Neural progenitor cell (in vitro differentiated cells): ENCODE results near the gene INSYN1. TPM values are rescaled to one million over a fixed set of nuclear protein-coding genes. Genes with fewer than 3 reads are reported as not detected.
"Not testable (repeated sequence)": the region's sequence is repeated elsewhere in the genome, so short reads cannot be mapped to it uniquely, and the experiment has no call there.

Experiments
- DNase-seq: peaks from one replicate; pipeline ENCODE4 v3.0.0-alpha.2; 2016; ENCODE audit warnings: low spot score
- H2AFZ ChIP-seq: fragments of 200-600 bp; sonication (generic); replicated peaks from 2 replicates; pipeline ENCODE4 v1.6.1; 2016; ENCODE audit warnings: antibody characterized with exemption
- H3F3A ChIP-seq: fragments of 200-600 bp; sonication (generic); 2 replicates; pipeline ENCODE4 v1.6.1; 2016; ENCODE audit warnings: antibody characterized with exemption, low read depth
- H3K27ac ChIP-seq: fragments of 200-600 bp; sonication (generic); 2 replicates; pipeline ENCODE4 v1.5.1; 2016; ENCODE audit warnings: mild to moderate bottlenecking
- H3K27me3 ChIP-seq: fragments of 200-600 bp; sonication (generic); 2 replicates; pipeline ENCODE4 v1.6.1; 2016; ENCODE audit warnings: mild to moderate bottlenecking, moderate library complexity
- H3K36me3 ChIP-seq: fragments of 200-600 bp; sonication (generic); 2 replicates; pipeline ENCODE4 v1.5.1; 2016
- H3K4me1 ChIP-seq: fragments of 200-600 bp; sonication (generic); 2 replicates; pipeline ENCODE4 v1.6.1; 2016; ENCODE audit warnings: mixed run types
- H3K4me2 ChIP-seq: fragments of 200-600 bp; sonication (generic); 2 replicates; pipeline ENCODE4 v1.6.1; 2016
- H3K4me3 ChIP-seq: fragments of 200-600 bp; sonication (generic); 2 replicates; pipeline ENCODE4 v1.5.1; 2016
- H3K79me2 ChIP-seq: fragments of 200-600 bp; sonication (generic); 2 replicates; pipeline ENCODE4 v1.6.1; 2016; ENCODE audit warnings: low read depth
- H3K9ac ChIP-seq: fragments of 200-600 bp; sonication (generic); 2 replicates; pipeline ENCODE4 v1.6.1; 2016
- H3K9me3 ChIP-seq: fragments of 200-600 bp; sonication (generic); 2 replicates; pipeline ENCODE4 v1.5.1; 2016; ENCODE audit warnings: low read depth
- H4K20me1 ChIP-seq: fragments of 200-600 bp; sonication (generic); 2 replicates; pipeline ENCODE4 v1.6.1; 2016; ENCODE audit warnings: low read depth
- H3K27ac Mint-ChIP-seq: 3 replicates; pipeline ENCODE4 v1.8.0; 2021; ENCODE audit warnings: mixed read lengths
- H3K27me3 Mint-ChIP-seq: 2 replicates; pipeline ENCODE4 v1.8.0; 2022; ENCODE audit warnings: low read depth, mild to moderate bottlenecking, inconsistent platforms, moderate library complexity, mixed read lengths; ENCODE audit not compliant: insufficient read depth
- H3K36me3 Mint-ChIP-seq: 3 replicates; pipeline ENCODE4 v1.8.0; 2021; ENCODE audit warnings: mixed read lengths
- H3K4me1 Mint-ChIP-seq: 3 replicates; pipeline ENCODE4 v1.8.0; 2021; ENCODE audit warnings: mixed read lengths
- H3K4me3 Mint-ChIP-seq: 3 replicates; pipeline ENCODE4 v1.8.0; 2021; ENCODE audit warnings: mild to moderate bottlenecking, moderate library complexity, mixed read lengths
- H3K9me3 Mint-ChIP-seq: 3 replicates; pipeline ENCODE4 v1.8.0; 2020; ENCODE audit warnings: mixed read lengths
- EZH2 ChIP-seq: fragments of 200-600 bp; sonication (generic); IDR thresholded peaks from 2 replicates; pipeline ENCODE4 v1.6.1; 2017; ENCODE audit warnings: antibody characterized with exemption, mild to moderate bottlenecking, moderate library complexity
- EZH2phosphoT487 ChIP-seq: fragments of 200-600 bp; sonication (generic); IDR thresholded peaks from 2 replicates; pipeline ENCODE4 v1.6.1; 2017; ENCODE audit warnings: antibody characterized with exemption
- total RNA-seq: library from RNA; depleted of rRNA; stranded (reverse); fragments of >200 nt; gene quantifications from 2 replicates; pipeline ENCODE4 v1.2.3, GENCODE V29; 2015; ENCODE audit warnings: low replicate concordance
- TF ChIP-seq, protein P1 (sequence below): fragments of 200-600 bp; sonication (generic); IDR thresholded peaks from 2 replicates; pipeline ENCODE4 v1.5.1; 2017; ENCODE audit warnings: antibody characterized with exemption, mild to moderate bottlenecking

The INSYN1 gene
- total RNA-seq, 1 donor from 2014 or later = 0.17 TPM

DNA sequence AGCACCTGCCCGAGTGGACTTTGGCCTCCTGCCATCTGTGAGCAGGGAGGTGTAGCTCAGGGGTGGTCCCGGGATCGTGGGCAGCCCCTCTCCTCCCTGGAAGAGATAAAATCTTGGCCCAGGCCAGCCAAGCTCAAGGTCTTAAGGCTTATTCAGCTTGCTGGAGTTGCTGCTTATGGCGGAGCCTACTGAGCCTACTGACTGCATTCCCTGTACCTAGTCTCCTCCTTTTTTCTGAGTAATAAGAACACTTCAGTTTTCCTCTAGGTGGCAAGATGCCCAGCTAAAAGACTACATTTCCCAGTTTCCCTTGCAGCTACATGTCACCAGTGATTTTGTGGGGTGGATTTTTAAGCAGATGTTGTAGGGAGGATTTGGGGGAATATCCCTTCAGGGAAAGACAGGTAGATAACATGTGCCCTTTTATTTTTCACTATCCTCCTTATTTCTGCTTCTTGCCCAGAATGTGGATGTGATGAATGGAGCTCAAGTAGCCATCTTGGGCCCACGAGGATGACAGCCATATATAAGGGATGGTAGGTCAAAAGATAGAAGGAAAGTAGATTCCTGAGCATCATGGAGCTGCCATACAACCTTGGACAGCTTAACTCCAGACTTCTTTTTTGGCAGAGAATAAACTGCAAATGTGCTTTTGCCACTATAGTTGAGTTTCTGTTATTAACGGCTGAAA lies 41.4 kb upstream of the INSYN1 start:
- peaks cover 8% of the 10 kb centered on the region for H3F3A ChIP-seq
- no peaks in the 10 kb centered on the region for H4K20me1 ChIP-seq
- Mint-ChIP-seq H3K4me3 (no peak overlapping the region), H3K9me3 (no peaks in the 10 kb centered on the region), H3K4me1 (peaks cover 2% of the 10 kb centered on the region), H3K36me3 (no peaks in the 10 kb centered on the region), H3K27me3 (peaks cover 4% of the 10 kb centered on the region), H3K27ac (no peak overlapping the region)
- H3K4me3 ChIP-seq = no peak overlapping the region
- H3K36me3 ChIP-seq = no peaks in the 10 kb centered on the region
- H2AFZ ChIP-seq = no peak overlapping the region
- no peaks in the 10 kb centered on the region for H3K4me1 ChIP-seq
- TF ChIP-seq, protein P1, sequence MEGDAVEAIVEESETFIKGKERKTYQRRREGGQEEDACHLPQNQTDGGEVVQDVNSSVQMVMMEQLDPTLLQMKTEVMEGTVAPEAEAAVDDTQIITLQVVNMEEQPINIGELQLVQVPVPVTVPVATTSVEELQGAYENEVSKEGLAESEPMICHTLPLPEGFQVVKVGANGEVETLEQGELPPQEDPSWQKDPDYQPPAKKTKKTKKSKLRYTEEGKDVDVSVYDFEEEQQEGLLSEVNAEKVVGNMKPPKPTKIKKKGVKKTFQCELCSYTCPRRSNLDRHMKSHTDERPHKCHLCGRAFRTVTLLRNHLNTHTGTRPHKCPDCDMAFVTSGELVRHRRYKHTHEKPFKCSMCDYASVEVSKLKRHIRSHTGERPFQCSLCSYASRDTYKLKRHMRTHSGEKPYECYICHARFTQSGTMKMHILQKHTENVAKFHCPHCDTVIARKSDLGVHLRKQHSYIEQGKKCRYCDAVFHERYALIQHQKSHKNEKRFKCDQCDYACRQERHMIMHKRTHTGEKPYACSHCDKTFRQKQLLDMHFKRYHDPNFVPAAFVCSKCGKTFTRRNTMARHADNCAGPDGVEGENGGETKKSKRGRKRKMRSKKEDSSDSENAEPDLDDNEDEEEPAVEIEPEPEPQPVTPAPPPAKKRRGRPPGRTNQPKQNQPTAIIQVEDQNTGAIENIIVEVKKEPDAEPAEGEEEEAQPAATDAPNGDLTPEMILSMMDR = no peak
- TF ChIP-seq EZH2phosphoT487 (no peak), EZH2 (no peak)
- no peaks in the 10 kb centered on the region for H3K79me2 ChIP-seq
- no peak for DNase-seq
- H3K4me2 ChIP-seq = no peak overlapping the region
- H3K9me3 ChIP-seq = no peaks in the 10 kb centered on the region
- no peaks in the 10 kb centered on the region for H3K27me3 ChIP-seq
- no peak overlapping the region for H3K9ac ChIP-seq
- H3K27ac ChIP-seq = no peak overlapping the region

DNA sequence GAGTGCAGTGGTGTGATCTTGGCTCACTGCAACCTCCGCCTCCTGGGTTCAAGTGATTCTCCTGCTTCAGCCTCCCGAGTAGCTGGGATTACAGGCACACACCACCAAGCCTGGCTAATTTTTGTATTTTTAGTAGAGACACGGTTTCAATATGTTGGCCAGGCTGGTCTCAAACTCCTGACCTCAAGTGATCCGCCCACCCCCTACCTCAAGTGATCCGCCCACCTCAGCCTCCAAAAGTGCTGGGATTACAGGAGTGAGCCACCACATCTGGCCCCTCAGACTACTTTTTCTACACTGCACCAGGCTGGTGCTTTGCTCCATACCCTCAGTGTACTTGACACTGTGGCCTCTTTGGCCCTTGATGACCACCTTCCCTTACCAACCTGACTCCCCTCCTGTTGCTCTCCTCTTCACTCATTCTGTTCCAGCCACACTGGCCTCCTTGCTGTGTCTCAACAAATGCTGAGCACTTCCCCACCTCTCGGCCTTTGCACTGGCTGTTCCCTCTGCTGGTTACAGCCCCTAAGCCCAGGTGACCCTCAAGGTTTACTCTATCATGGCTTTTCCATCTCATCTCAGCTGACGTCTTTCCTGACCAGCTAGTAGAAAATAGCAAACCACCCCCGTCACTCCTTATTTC lies 39.9 kb upstream of the INSYN1 start:
- H3K9me3 Mint-ChIP-seq, H3K27ac ChIP-seq, H3K9ac ChIP-seq, H3K79me2 ChIP-seq, DNase-seq, H3K36me3 Mint-ChIP-seq, H2AFZ ChIP-seq, H3K4me1 ChIP-seq, H3K4me3 ChIP-seq, H3K4me3 Mint-ChIP-seq, H3F3A ChIP-seq, H3K27ac Mint-ChIP-seq, H3K4me2 ChIP-seq, H3K27me3 ChIP-seq, H4K20me1 ChIP-seq, H3K4me1 Mint-ChIP-seq, H3K9me3 ChIP-seq, H3K36me3 ChIP-seq: not testable (repeated sequence)
- peaks cover 10% of the 10 kb centered on the region for H3K27me3 Mint-ChIP-seq

DNA sequence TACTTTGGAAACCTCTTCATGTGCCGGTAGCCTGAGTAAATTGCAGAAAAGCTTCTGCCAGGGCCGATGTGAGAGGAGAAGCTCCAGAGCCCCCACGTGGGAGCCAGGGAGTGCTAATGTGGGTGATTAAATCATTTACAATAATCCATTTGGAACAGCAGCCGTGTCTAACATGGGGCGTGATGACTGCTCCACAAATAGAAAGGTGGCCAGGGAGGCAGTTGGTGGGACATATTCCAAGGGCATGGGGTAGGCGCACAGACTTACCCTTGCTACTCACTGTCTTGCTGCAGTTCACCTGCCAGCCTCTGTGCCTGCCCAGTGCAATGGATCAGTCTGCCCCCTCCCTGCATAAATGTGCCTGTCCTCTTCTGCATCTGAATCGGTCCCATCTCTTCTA lies 39.3 kb upstream of the INSYN1 start:
- Histone ChIP-seq H3F3A (peaks cover 8% of the 10 kb centered on the region), H3K4me1 (peaks cover 2% of the 10 kb centered on the region), H2AFZ (no peak overlapping the region), H3K4me3 (no peak overlapping the region), H3K79me2 (no peaks in the 10 kb centered on the region), H3K36me3 (no peaks in the 10 kb centered on the region), H3K9ac (no peak overlapping the region), H4K20me1 (no peaks in the 10 kb centered on the region), H3K27me3 (no peaks in the 10 kb centered on the region), H3K27ac (no peak overlapping the region), H3K9me3 (no peaks in the 10 kb centered on the region), H3K4me2 (no peak overlapping the region)
- no peak for DNase-seq
- Mint-ChIP-seq H3K27me3 (peaks cover 10% of the 10 kb centered on the region), H3K4me1 (peaks cover 3% of the 10 kb centered on the region), H3K27ac (no peak overlapping the region), H3K9me3 (no peaks in the 10 kb centered on the region), H3K36me3 (no peaks in the 10 kb centered on the region), H3K4me3 (no peak overlapping the region)
- TF ChIP-seq EZH2phosphoT487 (no peak), EZH2 (no peak)
- TF ChIP-seq, protein P1 = no peak
